Measurements from ENCODE around the gene MACROD2.
"Not testable (repeated sequence)": the region's sequence is repeated elsewhere in the genome, so short reads cannot be mapped to it uniquely, and the experiment has no call there.

Gene MACROD2

DNA sequence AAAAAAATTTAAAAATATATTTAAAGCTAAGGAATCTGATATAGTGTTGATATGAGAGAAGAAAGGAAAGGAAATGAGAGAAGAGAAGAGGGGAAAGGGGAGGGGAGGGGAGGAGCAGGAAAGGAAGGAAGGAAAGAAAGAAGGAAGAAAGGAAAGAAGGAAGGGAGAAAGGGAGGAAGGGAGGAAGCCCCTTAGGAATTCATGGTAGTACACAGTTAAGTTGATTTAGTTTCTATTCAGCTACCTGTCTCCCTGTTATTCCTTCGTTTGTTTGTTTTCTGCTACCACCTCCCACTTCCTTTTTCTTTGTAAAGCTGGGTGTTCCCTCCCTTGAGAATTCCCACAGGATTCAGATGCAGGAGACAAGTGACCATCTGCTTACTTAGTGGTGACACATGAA lies 1367.5 kb downstream of the MACROD2 start:
- no peak for DNase-seq (ENCODE audit: low spot score)

DNA sequence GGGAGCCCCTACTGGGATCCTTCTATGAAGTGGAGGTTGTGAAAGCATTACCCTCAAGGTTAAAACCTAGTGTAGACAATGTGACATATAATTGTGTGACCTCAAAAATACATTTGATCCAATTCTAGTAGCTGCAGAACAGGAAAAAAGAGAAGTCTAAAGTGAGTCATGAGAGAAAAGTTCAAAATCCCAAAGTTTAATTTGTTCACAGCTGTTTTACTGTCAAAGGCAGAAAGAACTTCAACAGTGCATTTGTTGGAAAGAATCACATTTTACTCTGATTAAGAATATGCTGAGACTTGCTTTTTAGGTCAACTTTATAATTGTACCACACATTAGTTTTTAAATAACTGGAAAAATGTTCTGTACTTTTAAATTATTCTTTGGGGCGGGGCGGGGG lies 1369.5 kb downstream of the MACROD2 start:
- DNase-seq (ENCODE audit: low spot score) = no peak

GRCh38 chr20:15370370-15370769 lies 1375.1 kb downstream of the MACROD2 start:
- DNase-seq (ENCODE audit: low spot score) = no peak

GRCh38 chr20:15374682-15375081 lies 1379.4 kb downstream of the MACROD2 start:
- DNase-seq (ENCODE audit: low spot score) = no peak

- no peak for DNase-seq (ENCODE audit: low spot score)
Observed at GRCh38 chr20:15375836-15376235, 1380.5 kb downstream of the MACROD2 start.

- DNase-seq (ENCODE audit: low spot score) = not testable (repeated sequence)
Observed at GRCh38 chr20:15377603-15378002, 1382.3 kb downstream of the MACROD2 start.

- DNase-seq (ENCODE audit: low spot score) = no peak
Observed at GRCh38 chr20:15378151-15378550, 1382.8 kb downstream of the MACROD2 start.

- no peak for DNase-seq (ENCODE audit: low spot score)
Observed at GRCh38 chr20:15379681-15380296, 1384.5 kb downstream of the MACROD2 start.

- DNase-seq (ENCODE audit: low spot score) = no peak
Observed at GRCh38 chr20:15380770-15381169, 1385.5 kb downstream of the MACROD2 start.

- no peak for DNase-seq (ENCODE audit: low spot score)
Observed at GRCh38 chr20:15387228-15387627, 1391.9 kb downstream of the MACROD2 start.

DNA sequence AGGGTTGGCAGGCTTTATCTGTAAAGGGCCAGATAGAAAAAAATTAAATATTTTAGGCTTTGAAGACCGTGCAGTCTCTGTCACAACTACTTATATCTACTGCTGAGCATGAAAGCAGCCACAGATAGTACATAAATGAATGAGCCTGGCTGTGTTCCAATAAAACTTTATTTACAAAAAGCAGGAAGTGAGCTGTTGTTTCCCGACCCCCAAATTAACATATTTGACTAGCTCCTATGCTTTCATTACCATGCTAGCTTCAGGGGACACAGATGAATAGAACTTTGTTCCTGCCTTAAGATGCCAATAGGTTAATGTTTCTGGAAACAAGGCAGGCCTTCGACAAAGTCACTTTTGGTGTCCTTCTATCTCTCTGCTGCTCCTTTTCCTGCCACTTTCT lies 1400.1 kb downstream of the MACROD2 start:
- no peak for DNase-seq (ENCODE audit: low spot score)

- DNase-seq (ENCODE audit: low spot score) = no peak
Observed at GRCh38 chr20:15396026-15396425, 1400.7 kb downstream of the MACROD2 start.

DNA sequence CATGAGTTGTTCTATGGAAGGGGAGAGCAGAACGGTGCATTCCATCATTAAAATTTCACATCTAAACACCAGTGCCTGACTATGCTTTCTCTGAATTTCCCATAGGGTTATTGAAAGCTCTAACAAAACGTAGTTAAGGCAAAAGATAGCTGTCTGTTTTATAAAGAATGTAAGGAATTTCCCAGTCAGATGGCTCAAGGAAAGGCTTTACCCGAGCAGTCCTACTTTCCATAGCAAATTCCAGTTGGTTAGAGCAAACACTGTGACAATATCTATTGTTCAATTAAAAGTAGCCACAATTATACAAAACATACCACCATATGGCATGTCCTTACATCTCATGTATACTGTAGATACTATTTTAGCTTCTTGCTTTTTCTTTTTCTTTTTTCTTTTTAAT lies 1401.6 kb downstream of the MACROD2 start:
- DNase-seq (ENCODE audit: low spot score) = no peak

GRCh38 chr20:15399781-15400180 lies 1404.5 kb downstream of the MACROD2 start:
- DNase-seq (ENCODE audit: low spot score) = no peak

GRCh38 chr20:15406072-15406471 lies 1410.8 kb downstream of the MACROD2 start:
- no peak for DNase-seq (ENCODE audit: low spot score)

DNA sequence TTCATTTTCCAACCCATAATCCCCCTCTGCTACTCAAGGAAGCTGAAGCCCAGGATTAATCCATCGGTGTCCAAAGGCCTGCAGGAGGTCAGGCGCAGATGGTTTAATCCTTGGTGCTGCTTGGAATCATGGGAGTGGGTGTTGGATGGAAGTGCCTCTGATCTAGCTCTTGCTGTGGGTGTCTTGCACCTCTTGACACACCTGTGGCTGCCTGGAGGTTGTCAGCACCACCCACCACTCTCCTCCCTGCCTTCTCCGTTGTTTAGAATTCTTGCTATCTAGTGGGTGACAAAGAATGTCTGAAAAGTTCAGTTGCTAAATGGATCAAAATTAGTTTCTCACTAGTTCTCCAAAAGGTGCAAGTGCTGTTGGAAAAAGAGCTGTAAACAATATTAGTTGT lies 1416.5 kb downstream of the MACROD2 start:
- no peak for DNase-seq (ENCODE audit: low spot score)

GRCh38 chr20:15415908-15416307 lies 1420.6 kb downstream of the MACROD2 start:
- no peak for DNase-seq (ENCODE audit: low spot score)

DNA sequence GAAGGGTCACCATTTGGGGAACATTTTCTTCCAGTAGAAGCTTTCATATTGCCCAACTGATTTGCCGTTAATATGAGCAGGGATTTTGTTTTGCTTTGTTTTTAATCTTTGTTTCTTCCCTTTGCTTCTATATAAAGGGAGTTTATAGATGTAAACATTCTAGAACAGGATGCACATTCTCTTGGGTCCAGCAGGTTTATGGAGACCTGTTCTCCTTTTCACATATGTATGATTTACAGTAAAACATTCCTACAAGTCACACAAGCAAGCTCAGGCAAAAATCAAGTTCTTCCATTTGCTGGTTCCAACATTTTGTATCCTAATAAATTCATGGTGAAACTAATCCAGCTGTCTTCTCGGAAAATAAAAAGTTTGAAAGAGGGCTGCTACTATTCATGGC lies 1424.5 kb downstream of the MACROD2 start:
- DNase-seq (ENCODE audit: low spot score) = no peak

- DNase-seq (ENCODE audit: low spot score) = no peak
Observed at GRCh38 chr20:15422966-15423365, 1427.7 kb downstream of the MACROD2 start.

GRCh38 chr20:15439551-15439950 lies 1444.2 kb downstream of the MACROD2 start:
- DNase-seq (ENCODE audit: low spot score) = no peak

- no peak for DNase-seq (ENCODE audit: low spot score)
Observed at GRCh38 chr20:15440049-15440820, 1444.9 kb downstream of the MACROD2 start.

- DNase-seq (ENCODE audit: low spot score) = no peak
Observed at GRCh38 chr20:15445056-15445840, 1449.9 kb downstream of the MACROD2 start.

GRCh38 chr20:15446373-15446772 lies 1451.1 kb downstream of the MACROD2 start:
- no peak for DNase-seq (ENCODE audit: low spot score)

Measured in germinal center (tissue), 1 donor.